ENCODE results near the gene BMI1.

BMI1 gene

DNA sequence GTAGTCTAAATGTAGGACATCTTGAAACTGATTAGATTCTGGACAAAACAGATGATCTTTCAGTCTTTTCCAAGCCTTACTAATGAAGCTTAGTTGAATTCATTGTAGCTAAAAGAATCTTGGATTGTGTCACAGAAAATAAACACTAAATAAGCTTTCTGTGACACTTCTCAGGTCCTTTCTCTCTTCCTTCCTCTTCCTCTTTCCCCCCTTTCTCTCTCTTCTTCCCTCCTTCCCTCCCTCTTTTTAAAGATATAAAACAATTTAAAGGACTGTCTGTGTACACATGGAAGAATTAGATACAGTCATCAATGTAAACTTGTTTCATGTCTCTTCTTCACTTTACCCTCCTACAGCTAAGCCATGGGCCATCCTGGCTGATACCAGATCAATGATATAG is 10.0 kb upstream of the BMI1 start:
- Histone ChIP-seq H3K9ac (ENCODE audit: low read length) (no peak overlapping the region), H3K4me2 (ENCODE audit: low read depth, low read length, poor library complexity, severe bottlenecking) (no peak overlapping the region), H3K27me3 (ENCODE audit: low read length) (no peaks in the 10 kb centered on the region), H4K20me1 (ENCODE audit: low read depth, low read length) (no peaks in the 10 kb centered on the region), H3K9me2 (replicated peaks; ENCODE audit: insufficient read depth, low read length) (no peaks in the 10 kb centered on the region), H3K4me3 (ENCODE audit: insufficient read depth, low read length, poor library complexity, severe bottlenecking) (no peak overlapping the region), H3K9me3 (ENCODE audit: insufficient read depth, low read length) (no peaks in the 10 kb centered on the region), H3K36me3 (ENCODE audit: low read length) (no peaks in the 10 kb centered on the region), H3K79me2 (ENCODE audit: insufficient read depth, low read length) (no peaks in the 10 kb centered on the region), H2AFZ (ENCODE audit: low read depth, low read length, severe bottlenecking) (no peak overlapping the region), H3F3A (ENCODE audit: insufficient read depth) (0 out of 2 replicates have a peak, but pooled peaks cover 7% of the 10 kb centered on the region), H3K27ac (ENCODE audit: low read depth, low read length) (no peak overlapping the region)
- TF ChIP-seq CTCF (IDR thresholded peaks at IDR 0.05; ENCODE audit: insufficient read depth, low read length, poor library complexity, severe bottlenecking) (no peak), EZH2phosphoT487 (conservative IDR thresholded peaks at IDR 0.05; ENCODE audit: low read length) (no peak)

DNA sequence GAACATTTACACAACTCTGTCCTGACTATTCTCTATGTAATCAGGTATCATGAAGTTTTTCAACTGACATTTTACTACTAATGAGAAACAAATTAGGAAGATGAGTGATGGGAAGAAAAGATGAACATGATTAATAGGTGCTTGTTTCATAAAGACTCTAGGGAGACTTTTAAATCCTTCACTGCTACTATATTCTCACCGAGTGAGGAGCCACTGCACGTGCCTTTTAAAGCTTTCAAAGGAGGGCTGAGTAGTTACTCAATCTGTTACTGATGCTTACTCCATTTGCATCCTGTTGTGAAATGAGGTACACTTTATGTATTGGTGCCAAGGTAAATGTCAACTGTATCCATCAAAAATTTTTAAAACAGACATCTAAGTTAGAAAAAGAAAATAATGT is 6.0 kb upstream of the BMI1 start:
- Histone ChIP-seq H3K9ac (ENCODE audit: low read length) (no peak overlapping the region), H3K4me2 (ENCODE audit: low read depth, low read length, poor library complexity, severe bottlenecking) (no peak overlapping the region)
- TF ChIP-seq EZH2phosphoT487 (conservative IDR thresholded peaks at IDR 0.05; ENCODE audit: low read length) (no peak), CTCF (IDR thresholded peaks at IDR 0.05; ENCODE audit: insufficient read depth, low read length, poor library complexity, severe bottlenecking) (no peak)

DNA sequence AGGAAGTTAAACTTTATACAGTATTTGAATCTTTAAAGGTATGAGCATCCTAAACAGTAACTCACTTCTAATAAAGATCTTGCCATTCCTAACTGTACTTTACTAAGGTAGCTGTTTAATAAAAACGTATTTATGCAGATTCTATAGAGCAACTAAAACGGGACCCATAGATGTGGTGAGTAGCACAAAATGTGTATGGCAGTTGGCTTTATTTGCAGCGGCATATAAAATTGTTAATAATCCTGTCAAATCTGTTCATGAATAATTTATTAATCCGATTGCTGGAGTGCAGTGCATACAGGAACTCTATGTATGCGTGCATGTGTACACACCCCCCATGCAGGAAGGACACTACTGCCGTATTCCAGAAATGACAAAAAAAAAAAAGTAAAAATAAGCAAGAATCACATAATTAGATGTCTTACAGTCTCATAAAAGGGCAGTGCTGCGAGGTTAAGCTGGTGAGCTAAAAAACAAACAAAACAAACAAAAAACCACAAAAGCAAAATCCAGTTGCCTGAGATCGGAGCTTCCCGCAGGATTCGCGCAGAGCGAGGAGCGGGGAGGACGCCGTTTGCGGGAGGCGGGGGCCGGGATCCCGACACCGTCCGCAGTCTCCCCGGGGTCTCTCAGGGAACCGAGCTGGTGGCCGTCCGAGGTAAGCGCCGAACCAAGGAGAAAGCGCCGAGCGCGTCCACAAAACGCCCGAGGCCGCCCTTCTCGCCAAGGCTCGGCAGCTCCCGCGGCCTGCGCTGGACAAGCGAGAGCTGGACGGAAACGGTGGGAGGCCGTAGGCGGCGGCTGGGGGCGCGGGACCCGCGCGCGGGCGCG is 5.2 kb upstream of the BMI1 start:
- Histone ChIP-seq H3K4me3 (ENCODE audit: insufficient read depth, low read length, poor library complexity, severe bottlenecking) (peak overlapping the region; percentile 77), H3K27me3 (ENCODE audit: low read length) (no peaks in the 10 kb centered on the region), H3F3A (ENCODE audit: insufficient read depth) (peaks cover 39% of the 10 kb centered on the region), H3K27ac (ENCODE audit: low read depth, low read length) (no peak overlapping the region), H2AFZ (ENCODE audit: low read depth, low read length, severe bottlenecking) (peak overlapping the region; percentile 92), H3K4me2 (ENCODE audit: low read depth, low read length, poor library complexity, severe bottlenecking) (peak overlapping the region; percentile 93), H3K36me3 (ENCODE audit: low read length) (0 out of 2 replicates have a peak, but pooled peaks cover 15% of the 10 kb centered on the region), H3K9me2 (replicated peaks; ENCODE audit: insufficient read depth, low read length) (no peaks in the 10 kb centered on the region), H3K9ac (ENCODE audit: low read length) (peak overlapping the region; percentile 77), H3K9me3 (ENCODE audit: insufficient read depth, low read length) (no peaks in the 10 kb centered on the region), H4K20me1 (ENCODE audit: low read depth, low read length) (peaks cover 5% of the 10 kb centered on the region; the same call in 1 of the 2 replicates), H3K79me2 (ENCODE audit: insufficient read depth, low read length) (no peaks in the 10 kb centered on the region)
- TF ChIP-seq EZH2phosphoT487 (conservative IDR thresholded peaks at IDR 0.05; ENCODE audit: low read length) (no peak), CTCF (IDR thresholded peaks at IDR 0.05; ENCODE audit: insufficient read depth, low read length, poor library complexity, severe bottlenecking) (no peak)

More for the DNA sequence above, 6.0 kb upstream of the BMI1 start:
- Histone ChIP-seq H3K9me2 (replicated peaks; ENCODE audit: insufficient read depth, low read length) (no peaks in the 10 kb centered on the region), H3K27ac (ENCODE audit: low read depth, low read length) (no peak overlapping the region), H2AFZ (ENCODE audit: low read depth, low read length, severe bottlenecking) (no peak overlapping the region), H3K36me3 (ENCODE audit: low read length) (0 out of 2 replicates have a peak, but pooled peaks cover 15% of the 10 kb centered on the region), H3K79me2 (ENCODE audit: insufficient read depth, low read length) (no peaks in the 10 kb centered on the region), H4K20me1 (ENCODE audit: low read depth, low read length) (peaks cover 5% of the 10 kb centered on the region; the same call in 1 of the 2 replicates), H3F3A (ENCODE audit: insufficient read depth) (peaks cover 35% of the 10 kb centered on the region), H3K4me3 (ENCODE audit: insufficient read depth, low read length, poor library complexity, severe bottlenecking) (no peak overlapping the region), H3K27me3 (ENCODE audit: low read length) (no peaks in the 10 kb centered on the region), H3K9me3 (ENCODE audit: insufficient read depth, low read length) (no peaks in the 10 kb centered on the region)
